Activated CD4-positive, alpha-beta memory T cell treated with anti-CD3 and anti-CD28 coated beads, Interleukin-2, amount 10 ng/mL, durations not matched to agents 7 days and 5 days (primary cell): Measurements from ENCODE around the gene GLDN. TPM values are rescaled to one million over a fixed set of nuclear protein-coding genes. Genes with fewer than 3 reads are reported as not detected.

Experiments
- CTCF ChIA-PET: fragments of 350-600 bp; sonication (Branson Sonifier 250); formaldehyde crosslinking; loops from one replicate; lab custom pipeline; 2021; ENCODE audit warnings: antibody characterized with exemption, inconsistent platforms; lab: Charles Lee
- POLR2A ChIA-PET: fragments of 350-600 bp; sonication (Branson Sonifier 250); formaldehyde crosslinking; loops from one replicate; lab custom pipeline; 2021; ENCODE audit warnings: antibody characterized with exemption; lab: Charles Lee
- DNase-seq: peaks from one replicate; pipeline ENCODE4 v3.0.0-alpha.2; 2020
- H3K27ac Mint-ChIP-seq: one replicate; pipeline ENCODE4 v1.8.0; 2021; ENCODE audit warnings: mild to moderate bottlenecking, mixed read lengths
- H3K27me3 Mint-ChIP-seq: one replicate; pipeline ENCODE4 v1.8.0; 2021; ENCODE audit warnings: mixed read lengths
- H3K36me3 Mint-ChIP-seq: one replicate; pipeline ENCODE4 v1.8.0; 2021; ENCODE audit warnings: low read depth, mixed read lengths
- H3K4me1 Mint-ChIP-seq: one replicate; pipeline ENCODE4 v1.8.0; 2021; ENCODE audit warnings: mixed read lengths
- H3K4me3 Mint-ChIP-seq: one replicate; pipeline ENCODE4 v1.8.0; 2021; ENCODE audit warnings: mild to moderate bottlenecking, mixed read lengths
- H3K9me3 Mint-ChIP-seq: one replicate; pipeline ENCODE4 v1.8.0; 2021; ENCODE audit warnings: mixed read lengths
- total RNA-seq, 2 experiments: library from RNA; stranded (reverse); gene quantifications; one replicate each; pipeline ENCODE4 v1.2.3, GENCODE V29; 2021

The GLDN gene
- total RNA-seq, 2 experiments from 2014 or later, result not detected

DNA sequence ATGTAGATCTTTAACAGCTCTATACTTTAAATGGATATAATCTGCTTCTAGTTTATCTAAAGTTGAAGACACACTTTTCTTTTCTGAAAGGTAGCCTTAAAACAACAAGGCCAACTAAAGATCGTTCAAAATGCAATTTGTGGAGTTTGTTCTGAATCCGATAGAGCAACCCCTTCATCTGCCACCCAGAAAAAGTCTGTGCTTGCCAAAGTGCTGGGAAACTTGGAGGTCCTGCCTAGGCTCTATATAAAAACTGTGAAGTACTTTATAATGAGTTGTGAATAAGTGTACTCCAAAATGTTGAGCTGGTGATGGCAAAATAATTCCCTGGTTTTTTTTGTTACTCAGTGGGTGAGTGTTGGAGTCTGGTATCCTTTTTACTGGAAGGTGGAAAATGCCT lies 12.5 kb downstream of the GLDN start:
- Mint-ChIP-seq H3K36me3 (no peaks in the 10 kb centered on the region), H3K9me3 (no peaks in the 10 kb centered on the region), H3K4me1 (no peaks in the 10 kb centered on the region), H3K4me3 (no peak overlapping the region), H3K27me3 (peaks cover 30% of the 10 kb centered on the region), H3K27ac (no peak overlapping the region)
- DNase-seq, result no peak
- ChIA-PET CTCF (interaction anchor here (0.7 kb wide), 2 partner anchors 129 to 1350 kb away, joined by 3 to 5 read pairs; no protein-coding TSS in a partner anchor), POLR2A (interaction anchor here (0.6 kb wide), 1 partner anchor 331 kb away, joined by 5 read pairs; no protein-coding TSS in a partner anchor)

DNA sequence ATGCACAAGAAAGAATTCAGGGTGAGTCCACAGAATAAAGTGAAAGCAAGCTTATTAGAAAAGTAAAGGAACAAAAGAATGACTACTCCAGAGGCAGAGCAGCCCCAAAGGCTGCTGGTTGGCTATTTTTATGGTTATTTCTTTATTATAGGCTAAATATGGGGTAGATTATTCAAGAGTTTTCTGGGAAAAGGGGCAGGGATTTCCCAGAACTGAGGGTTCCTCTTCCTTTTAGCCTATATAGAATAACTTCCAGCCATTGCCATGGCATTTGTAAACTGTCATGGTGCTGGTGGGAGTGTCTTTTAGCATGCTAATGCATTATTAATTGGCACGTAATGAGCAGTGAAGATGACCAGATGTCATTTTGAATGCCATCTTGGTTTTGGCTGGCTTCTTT lies 13.6 kb downstream of the GLDN start:
- POLR2A ChIA-PET, result no interaction called here
- Mint-ChIP-seq H3K27ac (no peak overlapping the region), H3K4me3 (no peak overlapping the region), H3K4me1 (no peaks in the 10 kb centered on the region), H3K36me3 (no peaks in the 10 kb centered on the region), H3K9me3 (no peaks in the 10 kb centered on the region), H3K27me3 (peaks cover 28% of the 10 kb centered on the region)
- no peak for DNase-seq
- CTCF ChIA-PET, result no interaction called here

DNA sequence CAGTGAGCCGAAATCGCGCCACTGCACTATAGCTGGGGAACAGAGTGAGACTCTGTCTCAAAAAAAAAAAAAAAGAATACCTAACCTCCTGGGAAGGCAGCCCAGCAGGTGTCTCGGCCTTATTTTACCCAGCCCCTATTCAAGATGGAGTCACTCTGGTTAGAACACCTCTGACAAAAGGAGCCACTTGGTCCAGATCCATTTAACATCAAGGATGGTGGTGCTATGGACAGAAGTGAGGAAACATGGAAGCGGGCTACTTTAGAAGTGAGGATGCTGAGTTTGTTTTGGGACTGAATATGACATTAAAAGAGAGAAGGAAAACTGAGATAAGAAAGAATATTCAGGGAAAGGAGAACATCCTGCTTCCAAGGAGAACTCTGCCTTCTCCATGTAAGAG lies 14.7 kb downstream of the GLDN start:
- no peaks in the 10 kb centered on the region for H3K9me3 Mint-ChIP-seq
- POLR2A ChIA-PET, result no interaction called here
- DNase-seq, result no peak
- H3K4me1 Mint-ChIP-seq, result no peaks in the 10 kb centered on the region
- H3K27ac Mint-ChIP-seq, result no peak overlapping the region
- H3K36me3 Mint-ChIP-seq, result no peaks in the 10 kb centered on the region
- no peak overlapping the region for H3K4me3 Mint-ChIP-seq
- CTCF ChIA-PET, result no interaction called here
- peaks cover 25% of the 10 kb centered on the region for H3K27me3 Mint-ChIP-seq

DNA sequence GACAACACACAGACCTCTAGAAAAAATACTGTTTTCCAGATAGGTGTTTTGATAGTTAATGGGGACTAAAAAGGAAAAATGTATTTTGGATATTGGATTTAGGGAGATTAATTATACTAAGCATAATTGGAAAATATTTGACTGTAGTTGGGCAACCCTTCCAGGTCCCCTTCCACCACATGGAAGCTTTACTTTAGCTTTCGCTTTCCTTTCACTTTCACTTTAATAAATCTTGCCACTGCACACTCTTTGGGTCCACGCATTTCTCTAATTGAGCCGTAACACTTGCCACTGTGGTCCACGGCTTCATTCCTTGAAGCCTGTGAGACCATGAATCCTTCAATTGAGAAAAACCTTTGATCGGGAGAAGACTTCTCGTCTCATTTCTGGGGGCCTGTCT lies 15.5 kb downstream of the GLDN start:
- Mint-ChIP-seq H3K36me3 (no peaks in the 10 kb centered on the region), H3K27ac (no peak overlapping the region), H3K9me3 (no peaks in the 10 kb centered on the region), H3K27me3 (peaks cover 19% of the 10 kb centered on the region), H3K4me1 (no peaks in the 10 kb centered on the region), H3K4me3 (no peak overlapping the region)
- ChIA-PET CTCF (no interaction called here), POLR2A (no interaction called here)
- no peak for DNase-seq

- ChIA-PET POLR2A (no interaction called here), CTCF (no interaction called here)
- H3K36me3 Mint-ChIP-seq, result no peaks in the 10 kb centered on the region
- H3K27ac Mint-ChIP-seq, result no peak overlapping the region
- no peaks in the 10 kb centered on the region for H3K9me3 Mint-ChIP-seq
- no peak overlapping the region for H3K4me3 Mint-ChIP-seq
- peaks cover 4% of the 10 kb centered on the region for H3K27me3 Mint-ChIP-seq
- no peaks in the 10 kb centered on the region for H3K4me1 Mint-ChIP-seq
- no peak for DNase-seq
Measured at GRCh38 chr15:51359981-51360380, 18.5 kb downstream of the GLDN start.

GRCh38 chr15:51363383-51363782 lies 21.9 kb downstream of the GLDN start:
- DNase-seq, result no peak
- Mint-ChIP-seq H3K9me3 (no peaks in the 10 kb centered on the region), H3K4me3 (no peak overlapping the region), H3K4me1 (no peaks in the 10 kb centered on the region), H3K36me3 (no peaks in the 10 kb centered on the region), H3K27me3 (peaks cover 11% of the 10 kb centered on the region), H3K27ac (no peak overlapping the region)
- CTCF ChIA-PET, result interaction anchor here (0.5 kb wide), 1 partner anchor 543 kb away, joined by 6 read pairs; no protein-coding TSS in a partner anchor
- POLR2A ChIA-PET, result no interaction called here

DNA sequence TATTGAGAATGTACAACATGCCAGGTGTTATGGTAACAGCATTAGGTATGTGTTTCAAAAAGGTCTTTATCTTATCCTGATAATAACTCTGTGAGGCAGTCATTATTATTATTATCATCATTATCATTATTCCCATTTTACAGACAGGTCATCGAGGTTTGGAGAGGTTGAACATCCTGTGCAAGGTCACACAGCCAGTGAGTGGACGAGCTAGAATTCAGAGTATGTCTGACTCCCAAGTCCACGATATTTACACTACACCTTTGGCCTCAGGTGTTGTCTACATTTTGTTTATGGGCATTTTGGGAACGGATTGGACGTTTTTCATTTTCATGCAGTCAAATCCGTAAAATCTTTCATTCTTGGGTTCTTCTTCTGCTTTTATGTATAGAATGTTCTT lies 24.0 kb downstream of the GLDN start:
- CTCF ChIA-PET, result no interaction called here
- no peak for DNase-seq
- POLR2A ChIA-PET, result no interaction called here
- H3K27ac Mint-ChIP-seq, result no peak overlapping the region
- H3K4me1 Mint-ChIP-seq, result no peaks in the 10 kb centered on the region
- no peaks in the 10 kb centered on the region for H3K9me3 Mint-ChIP-seq
- H3K4me3 Mint-ChIP-seq, result no peak overlapping the region
- peaks cover 11% of the 10 kb centered on the region for H3K27me3 Mint-ChIP-seq
- H3K36me3 Mint-ChIP-seq, result no peaks in the 10 kb centered on the region

GRCh38 chr15:51366071-51366470 lies 24.6 kb downstream of the GLDN start:
- no peak for DNase-seq
- H3K9me3 Mint-ChIP-seq, result no peaks in the 10 kb centered on the region
- H3K4me3 Mint-ChIP-seq, result no peak overlapping the region
- no peaks in the 10 kb centered on the region for H3K36me3 Mint-ChIP-seq
- no peaks in the 10 kb centered on the region for H3K4me1 Mint-ChIP-seq
- CTCF ChIA-PET, result no interaction called here
- no peak overlapping the region for H3K27ac Mint-ChIP-seq
- peaks cover 11% of the 10 kb centered on the region for H3K27me3 Mint-ChIP-seq
- POLR2A ChIA-PET, result no interaction called here

- Mint-ChIP-seq H3K4me3 (no peak overlapping the region), H3K27ac (no peak overlapping the region), H3K36me3 (no peaks in the 10 kb centered on the region), H3K9me3 (no peaks in the 10 kb centered on the region), H3K4me1 (no peaks in the 10 kb centered on the region), H3K27me3 (peaks cover 11% of the 10 kb centered on the region)
- ChIA-PET CTCF (no interaction called here), POLR2A (no interaction called here)
- no peak for DNase-seq
Measured at GRCh38 chr15:51366920-51367319, 25.5 kb downstream of the GLDN start.

DNA sequence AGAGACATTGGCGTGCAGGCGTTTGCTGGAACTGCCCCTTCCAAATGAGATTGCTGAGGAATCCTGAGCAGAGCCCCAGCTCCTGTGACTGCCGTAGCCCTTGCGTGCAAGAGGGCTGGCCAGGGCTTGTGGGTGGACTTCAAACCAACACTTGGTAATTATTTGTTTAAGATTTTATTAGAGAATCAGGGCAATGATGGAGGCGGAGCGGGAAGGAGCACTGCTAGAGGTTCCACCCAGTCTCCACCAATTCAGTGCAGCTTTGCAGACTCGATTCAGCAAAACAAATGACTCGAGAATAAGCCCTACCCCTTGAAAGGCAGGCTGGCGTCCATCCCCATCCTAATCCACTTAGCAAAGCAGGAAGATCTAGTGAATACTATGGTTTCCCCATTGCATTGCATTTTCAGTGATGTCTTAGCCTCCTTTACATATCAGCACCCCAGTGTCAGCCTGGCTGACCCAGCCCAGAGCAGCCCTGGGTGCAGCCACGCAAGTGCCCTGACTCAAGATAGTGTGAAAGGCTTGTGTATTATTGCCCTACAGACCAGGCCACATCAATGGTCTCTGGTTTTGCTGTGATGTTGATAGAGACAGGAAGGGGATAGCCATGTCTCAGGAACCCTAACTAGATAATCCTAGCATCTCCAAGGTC lies 26.0 kb downstream of the GLDN start:
- Mint-ChIP-seq H3K36me3 (no peaks in the 10 kb centered on the region), H3K4me1 (no peaks in the 10 kb centered on the region), H3K27me3 (peaks cover 11% of the 10 kb centered on the region), H3K4me3 (no peak overlapping the region), H3K27ac (no peak overlapping the region), H3K9me3 (no peaks in the 10 kb centered on the region)
- DNase-seq, result no peak
- CTCF ChIA-PET, result no interaction called here
- POLR2A ChIA-PET, result no interaction called here

- CTCF ChIA-PET, result interaction anchor here (1.6 kb wide), 1 partner anchor 13 kb away, joined by 6 read pairs; no protein-coding TSS in a partner anchor
- Mint-ChIP-seq H3K4me1 (no peaks in the 10 kb centered on the region), H3K27me3 (peaks cover 11% of the 10 kb centered on the region), H3K36me3 (no peaks in the 10 kb centered on the region), H3K27ac (no peak overlapping the region), H3K4me3 (no peak overlapping the region), H3K9me3 (no peaks in the 10 kb centered on the region)
- POLR2A ChIA-PET, result no interaction called here
- DNase-seq, result no peak
Measured at GRCh38 chr15:51368307-51368706, 26.9 kb downstream of the GLDN start.

DNA sequence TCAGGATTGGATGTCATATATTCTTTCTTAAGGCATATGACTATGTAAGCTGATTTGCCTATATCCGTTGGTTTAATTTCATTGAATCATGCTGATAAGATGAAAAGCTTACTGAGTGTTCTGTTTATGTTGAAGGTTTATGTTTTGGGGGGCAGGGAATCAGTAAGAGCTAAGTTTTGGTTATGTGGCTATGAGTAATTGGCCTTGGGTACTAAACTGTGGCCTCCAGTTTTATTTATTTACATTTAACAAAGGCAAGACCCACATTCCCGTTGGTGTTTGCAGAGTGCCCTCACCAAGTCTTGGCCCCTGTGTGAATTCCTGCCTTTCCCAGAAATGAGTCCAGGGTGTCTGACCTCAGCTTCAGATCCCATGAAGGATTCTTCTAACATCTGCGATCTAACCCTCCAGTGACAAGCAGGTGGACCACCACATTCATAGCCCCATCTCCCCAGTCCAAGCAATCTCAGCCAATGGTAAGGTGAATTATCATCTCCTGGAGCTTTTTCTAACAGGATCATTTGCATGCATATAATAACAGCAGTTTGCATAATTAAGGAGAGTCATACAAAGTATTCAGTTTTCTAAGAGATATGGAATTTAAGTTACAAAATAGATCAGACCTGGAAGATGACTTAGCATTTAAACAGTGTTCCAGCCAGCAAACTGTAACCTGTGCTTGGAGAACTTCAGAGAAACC lies 27.4 kb downstream of the GLDN start:
- H3K9me3 Mint-ChIP-seq, result no peaks in the 10 kb centered on the region
- H3K4me1 Mint-ChIP-seq, result no peaks in the 10 kb centered on the region
- no peak overlapping the region for H3K27ac Mint-ChIP-seq
- no peaks in the 10 kb centered on the region for H3K36me3 Mint-ChIP-seq
- POLR2A ChIA-PET, result no interaction called here
- CTCF ChIA-PET, result interaction anchor here (1.6 kb wide), 1 partner anchor 12 kb away, joined by 6 read pairs; no protein-coding TSS in a partner anchor
- H3K4me3 Mint-ChIP-seq, result no peak overlapping the region
- peaks cover 11% of the 10 kb centered on the region for H3K27me3 Mint-ChIP-seq
- no peak for DNase-seq

DNA sequence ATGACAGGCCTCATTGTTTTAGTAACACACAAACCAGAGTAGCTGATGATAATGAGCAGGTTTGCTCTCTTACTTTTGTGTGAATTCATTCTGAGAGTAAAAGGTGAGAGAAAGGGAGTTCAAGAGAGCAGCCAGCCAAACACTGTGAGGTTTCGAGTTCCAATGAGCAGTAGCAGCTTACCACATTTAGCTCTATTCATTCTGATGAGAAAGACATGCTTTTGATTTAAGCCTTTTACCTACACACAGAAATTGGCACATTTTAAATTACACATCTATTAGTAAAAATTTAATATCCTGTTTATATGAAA lies 28.0 kb downstream of the GLDN start:
- H3K27ac Mint-ChIP-seq, result no peak overlapping the region

More for the DNA sequence above, 28.0 kb downstream of the GLDN start:
- H3K4me1 Mint-ChIP-seq, result no peaks in the 10 kb centered on the region
- ChIA-PET CTCF (interaction anchor here (1.6 kb wide), 1 partner anchor 12 kb away, joined by 6 read pairs; no protein-coding TSS in a partner anchor), POLR2A (no interaction called here)
- no peaks in the 10 kb centered on the region for H3K9me3 Mint-ChIP-seq
- H3K36me3 Mint-ChIP-seq, result no peaks in the 10 kb centered on the region
- H3K27me3 Mint-ChIP-seq, result peaks cover 11% of the 10 kb centered on the region
- H3K4me3 Mint-ChIP-seq, result no peak overlapping the region
- no peak for DNase-seq
